Measurements from ENCODE around the gene IGFBP4. TPM values are rescaled to one million over a fixed set of nuclear protein-coding genes. Genes with fewer than 3 reads are reported as not detected.

The IGFBP4 gene
- total and polyA plus RNA-seq, 2 donors (not counting 1 experiment from before 2014, with no cell fraction given): 4.6 to 31.3 TPM

- no peak overlapping the region for H2AFZ ChIP-seq (ENCODE audit: insufficient read depth, low read depth, low read length, poor library complexity, severe bottlenecking)
- H3K9me3 Mint-ChIP-seq (ENCODE audit: insufficient read depth): no peaks in the 10 kb centered on the region
- intact Hi-C loops (cut with micrococcal nuclease): no loop called here
- no peaks in the 10 kb centered on the region for H3K36me3 ChIP-seq (replicated peaks in 1 of 2; ENCODE audit: control extremely low read depth in 1 of 2, control insufficient read depth in 1 of 2, extremely low read depth in 1 of 2, insufficient read depth in 2 of 2, low read length in 1 of 2)
- H3K4me3 ChIP-seq (ENCODE audit: control extremely low read depth in 1 of 5, extremely low read depth in 1 of 5, insufficient read depth in 1 of 5, low read depth in 2 of 5, low read length in 4 of 5): no peak overlapping the region
- H4K20me1 ChIP-seq (ENCODE audit: control insufficient read depth, insufficient read depth, low read length, poor library complexity, severe bottlenecking): no peaks in the 10 kb centered on the region
- H3K9ac ChIP-seq (ENCODE audit: low read length): no peak overlapping the region
- peaks cover 22 to 36% of the 10 kb centered on the region in 2 donors for H3K4me1 ChIP-seq (ENCODE audit: control insufficient read depth in 2 of 2, insufficient read depth in 2 of 2, low read length in 2 of 2)
- no peak overlapping the region for H3K4me2 ChIP-seq (replicated peaks; ENCODE audit: low read depth, low read length, poor library complexity, severe bottlenecking)
- 84% methylated on average over 6 of the region's 7 CpGs for WGBS (ENCODE audit: insufficient coverage)
- peaks cover 30% of the 10 kb centered on the region for H3K4me1 Mint-ChIP-seq
- H3K27me3 ChIP-seq (replicated peaks in 1 of 4; ENCODE audit: control extremely low read depth in 1 of 4, control insufficient read depth in 3 of 4, insufficient read depth in 4 of 4, low read length in 3 of 4): no peaks in the 10 kb centered on the region
- H3K27me3 Mint-ChIP-seq: no peaks in the 10 kb centered on the region
- ChIA-PET POLR2A (interaction anchor here (1.0 kb wide), 1 partner anchor 20 kb away, joined by 3 read pairs; no protein-coding TSS in a partner anchor), CTCF (interaction anchor here (1.8 kb wide), 1 partner anchor 46 kb away, joined by 5 read pairs; no protein-coding TSS in a partner anchor)
- DNase-seq: no peak
- no peaks in the 10 kb centered on the region for H3K79me2 ChIP-seq (ENCODE audit: control insufficient read depth, insufficient read depth, low read length)
- H3K9me3 ChIP-seq (ENCODE audit: control extremely low read depth in 1 of 3, control insufficient read depth in 2 of 3, insufficient read depth in 1 of 3, low read length in 2 of 3): no peaks in the 10 kb centered on the region
- ATAC-seq (ENCODE audit: low read depth): no peak
- no peak for TF ChIP-seq CTCF (IDR thresholded peaks at IDR 0.05)
- no peak overlapping the region for H3K27ac ChIP-seq (ENCODE audit: low read length in 2 of 2)
- no peak overlapping the region for H3K27ac Mint-ChIP-seq
- no peak overlapping the region for H3K4me3 Mint-ChIP-seq
Measured at GRCh38 chr17:40487371-40488020, 44.2 kb downstream of the IGFBP4 start.

GRCh38 chr17:40490289-40490853 lies 47.1 kb downstream of the IGFBP4 start:
- TF ChIP-seq EZH2 (IDR thresholded peaks at IDR 0.05; ENCODE audit: borderline replicate concordance, insufficient read depth, low read depth, low read length, poor library complexity, severe bottlenecking) (no peak), CTCF (IDR thresholded peaks at IDR 0.05) (no peak)
- no peak overlapping the region for H3K9ac ChIP-seq (ENCODE audit: low read length)
- H3K9me3 Mint-ChIP-seq (ENCODE audit: insufficient read depth): no peaks in the 10 kb centered on the region
- no peaks in the 10 kb centered on the region for H3K27me3 ChIP-seq (replicated peaks in 1 of 4; ENCODE audit: control extremely low read depth in 1 of 4, control insufficient read depth in 3 of 4, insufficient read depth in 4 of 4, low read length in 3 of 4)
- H3K27me3 Mint-ChIP-seq: no peaks in the 10 kb centered on the region
- H3K36me3 ChIP-seq (replicated peaks in 1 of 2; ENCODE audit: control extremely low read depth in 1 of 2, control insufficient read depth in 1 of 2, extremely low read depth in 1 of 2, insufficient read depth in 2 of 2, low read length in 1 of 2): no peaks in the 10 kb centered on the region
- no peak overlapping the region for H3K27ac ChIP-seq (ENCODE audit: low read length in 2 of 2)
- ChIA-PET POLR2A (interaction anchor here (0.6 to 0.7 kb wide), 3 partner anchors 8 to 11 kb away, joined by 3 to 9 read pairs (median 4); no protein-coding TSS in a partner anchor), CTCF (interaction anchor here (0.9 to 1.5 kb wide), 5 partner anchors 11 to 70 kb away, joined by 3 to 6 read pairs (median 4); partner anchors contain the start of gene TNS4)
- H4K20me1 ChIP-seq (ENCODE audit: control insufficient read depth, insufficient read depth, low read length, poor library complexity, severe bottlenecking): no peaks in the 10 kb centered on the region
- peak overlapping the region; percentile 53 for H3K4me2 ChIP-seq (replicated peaks; ENCODE audit: low read depth, low read length, poor library complexity, severe bottlenecking)
- WGBS (ENCODE audit: insufficient coverage): 61% methylated on average over 5 of the region's 5 CpGs
- intact Hi-C loops (cut with micrococcal nuclease): no loop called here
- H3K4me1 ChIP-seq (ENCODE audit: control insufficient read depth in 2 of 2, insufficient read depth in 2 of 2, low read length in 2 of 2): peaks cover 18 to 31% of the 10 kb centered on the region in 2 donors
- H3K4me3 ChIP-seq (ENCODE audit: control extremely low read depth in 1 of 5, extremely low read depth in 1 of 5, insufficient read depth in 1 of 5, low read depth in 2 of 5, low read length in 4 of 5): peak overlapping the region in 1 of 5 experiments; percentile 5
- H3K4me1 Mint-ChIP-seq: peaks cover 23% of the 10 kb centered on the region
- no peaks in the 10 kb centered on the region for H3K9me3 ChIP-seq (ENCODE audit: control extremely low read depth in 1 of 3, control insufficient read depth in 2 of 3, insufficient read depth in 1 of 3, low read length in 2 of 3)
- no peak overlapping the region for H2AFZ ChIP-seq (ENCODE audit: insufficient read depth, low read depth, low read length, poor library complexity, severe bottlenecking)
- peak overlapping the region; percentile 10 for H3K27ac Mint-ChIP-seq
- H3K4me3 Mint-ChIP-seq: no peak overlapping the region
- ATAC-seq (ENCODE audit: low read depth) (no peak), DNase-seq (no peak)
- no peaks in the 10 kb centered on the region for H3K79me2 ChIP-seq (ENCODE audit: control insufficient read depth, insufficient read depth, low read length)
